Neuronal stem cell (in vitro differentiated cells): Measurements from ENCODE around the gene HOXB8.

Experiments used
- DNase-seq: peaks from one replicate; pipeline ENCODE4 v3.0.0-alpha.2; 2013; ENCODE audit warnings: low spot score
- H2AFZ ChIP-seq: one replicate; pipeline ENCODE4 v1.6.1; 2013; ENCODE audit warnings: mild to moderate bottlenecking, low read length, inconsistent platforms
- H2AK5ac ChIP-seq: 2 replicates; pipeline ENCODE4 v1.6.1; 2013; ENCODE audit warnings: low read depth, mild to moderate bottlenecking, inconsistent platforms, low read length, moderate library complexity, mixed read lengths
- H2BK120ac ChIP-seq: 2 replicates; pipeline ENCODE4 v1.6.1; 2013; ENCODE audit warnings: low read depth, mild to moderate bottlenecking, inconsistent platforms, low read length, moderate library complexity, mixed read lengths
- H2BK12ac ChIP-seq: one replicate; pipeline ENCODE4 v1.6.1; 2013; ENCODE audit warnings: low read length, inconsistent platforms
- H2BK15ac ChIP-seq: 2 replicates; pipeline ENCODE4 v1.6.1; 2013; ENCODE audit warnings: mild to moderate bottlenecking, low read length, inconsistent platforms, mixed read lengths
- H2BK5ac ChIP-seq: one replicate; pipeline ENCODE4 v1.6.1; 2013; ENCODE audit warnings: inconsistent platforms, mild to moderate bottlenecking, low read length, moderate library complexity
- H3K14ac ChIP-seq: one replicate; pipeline ENCODE4 v1.6.1; 2013; ENCODE audit warnings: low read length, inconsistent platforms
- H3K18ac ChIP-seq: 2 replicates; pipeline ENCODE4 v1.6.1; 2013; ENCODE audit warnings: low read length, inconsistent platforms
- H3K23ac ChIP-seq: 2 replicates; pipeline ENCODE4 v1.6.1; 2013; ENCODE audit warnings: low read depth, mild to moderate bottlenecking, mixed read lengths, low read length, inconsistent platforms; ENCODE audit not compliant: poor library complexity
- H3K27ac ChIP-seq: replicated peaks from 3 replicates; pipeline ENCODE4 v1.5.1; 2013; ENCODE audit warnings: low read length, inconsistent platforms
- H3K27me3 ChIP-seq, 3 experiments: 2 replicates each; pipeline ENCODE4 v1.6.1; 2013; ENCODE audit warnings: low read length in 3 of 3, mild to moderate bottlenecking in 2 of 3, inconsistent platforms in 1 of 3, low read depth in 1 of 3, mixed read lengths in 1 of 3, moderate library complexity in 1 of 3; ENCODE audit not compliant: control insufficient read depth in 3 of 3, insufficient read depth in 3 of 3
- H3K36me3 ChIP-seq, 2 donors: replicated peaks in 1 of 2; 2 replicates each; pipeline ENCODE4 v1.6.1; 2013; ENCODE audit warnings: low read length in 2 of 2; ENCODE audit not compliant: control insufficient read depth in 2 of 2, insufficient read depth in 2 of 2
- H3K4ac ChIP-seq: 2 replicates; pipeline ENCODE4 v1.6.1; 2013; ENCODE audit warnings: inconsistent platforms, mild to moderate bottlenecking, low read length, moderate library complexity
- H3K4me1 ChIP-seq, 2 donors: 1 replicate in 1 of 2; 2 replicates in 1 of 2; pipeline ENCODE4 v1.6.1; 2013; ENCODE audit warnings: low read length in 2 of 2, low read depth in 1 of 2; ENCODE audit not compliant: control insufficient read depth in 2 of 2, insufficient read depth in 1 of 2
- H3K4me2 ChIP-seq: one replicate; pipeline ENCODE4 v1.6.1; 2013; ENCODE audit warnings: mild to moderate bottlenecking, low read length, inconsistent platforms; ENCODE audit not compliant: insufficient read depth, poor library complexity, severe bottlenecking
- H3K4me3 ChIP-seq, 2 donors: 2 replicates each; pipeline ENCODE4 v1.5.1; 2013; ENCODE audit warnings: low read length in 2 of 2, mild to moderate bottlenecking in 2 of 2, inconsistent platforms in 1 of 2, moderate library complexity in 1 of 2
- H3K79me1 ChIP-seq: one replicate; pipeline ENCODE4 v1.6.1; 2013; ENCODE audit warnings: low read depth, mild to moderate bottlenecking, inconsistent platforms, low read length, moderate library complexity
- H3K9ac ChIP-seq: one replicate; pipeline ENCODE4 v1.6.1; 2013; ENCODE audit warnings: mild to moderate bottlenecking, low read depth, low read length, inconsistent platforms; ENCODE audit not compliant: poor library complexity
- H3K9me3 ChIP-seq, 2 donors: replicated peaks in 1 of 2; 2 replicates each; pipeline versions ENCODE3 to v1.6.1; 2013; ENCODE audit warnings: low read length in 2 of 2, mild to moderate bottlenecking in 2 of 2, inconsistent platforms in 1 of 2, low read depth in 1 of 2, mixed read lengths in 1 of 2, moderate library complexity in 1 of 2; ENCODE audit not compliant: control insufficient read depth in 2 of 2, insufficient read depth in 1 of 2
- H4K8ac ChIP-seq: one replicate; pipeline ENCODE4 v1.6.1; 2013; ENCODE audit warnings: low read depth, mild to moderate bottlenecking, inconsistent platforms, low read length, moderate library complexity
- H4K91ac ChIP-seq: one replicate; pipeline ENCODE4 v1.6.1; 2013; ENCODE audit warnings: low read length, low read depth, mild to moderate bottlenecking, inconsistent platforms; ENCODE audit not compliant: poor library complexity
- WGBS, 2 donors: extraction: QIAGEN DNeasy Blood & Tissue Kit; methylation state at CpG; one replicate each; pipeline ENCODE4 v1.1.7; 2013; ENCODE audit warnings: missing lambda C conversion rate in 2 of 2, mixed read lengths in 1 of 2; ENCODE audit not compliant: insufficient read length in 2 of 2, insufficient replicate concordance in 1 of 2; ENCODE audit errors: extremely low coverage in 2 of 2; 5-methylcytosine and 5-hydroxymethylcytosine counted together

HOXB8 gene

DNA sequence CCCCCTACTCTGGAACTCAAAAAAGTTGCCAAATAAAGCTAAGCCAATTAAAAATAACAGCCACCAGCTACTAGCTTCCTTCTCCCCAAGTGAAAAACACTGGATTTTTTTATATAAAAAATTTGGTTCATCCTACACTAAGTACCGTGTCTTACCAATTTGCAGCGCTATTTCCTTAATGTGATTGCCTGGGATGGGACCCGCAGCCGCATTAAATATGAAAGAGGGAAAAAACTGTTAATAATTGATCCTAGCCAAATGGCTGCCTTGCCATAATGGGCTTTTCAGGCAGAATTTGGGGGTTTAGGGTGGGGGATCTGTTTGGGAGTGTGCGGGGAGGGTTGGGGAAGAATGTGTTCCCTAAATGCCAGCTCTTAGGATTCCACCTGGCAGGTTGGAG lies 9.0 kb upstream of the HOXB8 start:
- Histone ChIP-seq H3K27ac (no peak overlapping the region), H2BK12ac (no peak overlapping the region), H3K9me3 (peaks cover 0 to 10% of the 10 kb centered on the region in 2 donors), H3K4me3 (no peak overlapping the region), H3K36me3 (no peaks in the 10 kb centered on the region), H3K9ac (no peak overlapping the region), H3K23ac (no peak overlapping the region), H2AK5ac (no peak overlapping the region), H2AFZ (no peak overlapping the region), H3K4ac (no peak overlapping the region), H4K91ac (no peak overlapping the region), H2BK5ac (no peak overlapping the region), H3K4me1 (peaks cover 0 to 4% of the 10 kb centered on the region in 2 donors), H3K27me3 (peaks cover 68 to 100% (median 100%) of the 10 kb centered on the region in 3 experiments), H2BK120ac (no peak overlapping the region), H3K14ac (no peak overlapping the region), H4K8ac (no peak overlapping the region), H2BK15ac (no peak overlapping the region), H3K79me1 (no peaks in the 10 kb centered on the region), H3K4me2 (no peak overlapping the region), H3K18ac (no peak overlapping the region)
- no CpG with 5 or more reads among the region's 5 CpGs for WGBS, 2 donors
- DNase-seq: no peak

DNA sequence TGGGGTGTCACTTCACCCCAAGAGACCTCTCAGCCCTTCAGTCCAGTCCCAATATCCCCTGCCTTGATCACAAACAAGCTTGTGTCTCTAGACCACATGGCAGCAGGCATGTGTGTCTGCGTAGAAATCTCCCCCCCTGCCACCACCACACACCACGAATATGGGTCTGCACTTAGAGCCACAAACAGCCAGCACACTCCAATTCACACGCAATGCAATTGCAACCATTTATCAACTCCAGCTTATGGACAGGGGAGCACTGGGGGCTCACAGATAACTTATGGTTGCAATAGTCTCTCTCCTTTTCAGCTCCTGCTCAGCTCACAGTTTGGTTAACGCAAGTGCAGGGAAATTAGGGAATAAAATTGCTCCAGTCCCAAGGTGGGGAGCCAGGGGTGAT lies 8.5 kb upstream of the HOXB8 start:
- no peak overlapping the region for H2BK12ac ChIP-seq
- H4K8ac ChIP-seq: no peak overlapping the region
- no peak overlapping the region for H2BK120ac ChIP-seq
- no peak overlapping the region for H2BK5ac ChIP-seq
- no CpG with 5 or more reads among the region's 4 CpGs for WGBS, 2 donors
- H2AFZ ChIP-seq: no peak overlapping the region
- no peak overlapping the region for H4K91ac ChIP-seq
- DNase-seq: no peak
- no peak overlapping the region for H3K4me2 ChIP-seq
- H3K4me3 ChIP-seq: peak overlapping the region in 1 of 2 donors; percentile 55
- no peaks in the 10 kb centered on the region for H3K36me3 ChIP-seq
- no peak overlapping the region for H2BK15ac ChIP-seq
- no peaks in the 10 kb centered on the region for H3K79me1 ChIP-seq
- H3K27me3 ChIP-seq: peaks cover 68 to 100% (median 99%) of the 10 kb centered on the region in 3 experiments
- H3K27ac ChIP-seq: no peak overlapping the region
- H3K4ac ChIP-seq: no peak overlapping the region
- H2AK5ac ChIP-seq: no peak overlapping the region
- H3K9me3 ChIP-seq: peaks cover 0 to 10% of the 10 kb centered on the region in 2 donors
- H3K14ac ChIP-seq: no peak overlapping the region
- H3K18ac ChIP-seq: no peak overlapping the region
- H3K4me1 ChIP-seq: peaks cover 0 to 4% of the 10 kb centered on the region in 2 donors
- H3K23ac ChIP-seq: no peak overlapping the region
- H3K9ac ChIP-seq: no peak overlapping the region

DNA sequence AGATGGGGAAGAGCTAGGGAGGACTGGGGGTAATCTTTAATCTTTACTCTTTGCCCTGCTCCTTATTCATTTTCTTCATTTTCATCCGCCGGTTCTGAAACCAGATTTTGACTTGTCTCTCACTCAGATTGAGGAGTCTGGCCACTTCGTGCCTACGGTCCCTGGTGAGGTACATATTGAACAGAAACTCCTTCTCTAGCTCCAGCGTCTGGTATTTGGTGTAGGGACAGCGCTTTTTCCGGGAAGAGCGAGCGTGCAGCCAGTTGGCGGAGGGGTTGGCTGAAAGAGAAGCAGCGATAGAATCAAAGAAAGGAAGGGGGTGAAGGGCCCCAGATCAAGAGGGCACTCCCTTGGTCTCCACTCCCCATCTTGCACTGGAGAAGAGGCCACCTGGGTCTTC lies 7.8 kb upstream of the HOXB8 start:
- Histone ChIP-seq H3K4me1 (peaks cover 0 to 4% of the 10 kb centered on the region in 2 donors), H3K23ac (no peak overlapping the region), H3K14ac (no peak overlapping the region), H4K8ac (no peak overlapping the region), H2BK5ac (no peak overlapping the region), H2BK12ac (no peak overlapping the region), H2AFZ (no peak overlapping the region), H3K27ac (no peak overlapping the region), H4K91ac (no peak overlapping the region), H3K4ac (no peak overlapping the region), H3K9me3 (peaks cover 0 to 10% of the 10 kb centered on the region in 2 donors), H2BK15ac (no peak overlapping the region), H3K27me3 (peaks cover 72 to 100% (median 99%) of the 10 kb centered on the region in 3 experiments), H3K18ac (no peak overlapping the region), H3K4me2 (no peak overlapping the region), H3K4me3 (no peak overlapping the region), H3K36me3 (no peaks in the 10 kb centered on the region), H2AK5ac (no peak overlapping the region), H3K79me1 (no peaks in the 10 kb centered on the region), H3K9ac (no peak overlapping the region), H2BK120ac (no peak overlapping the region)
- no CpG with 5 or more reads among the region's 11 CpGs for WGBS, 2 donors
- no peak for DNase-seq

DNA sequence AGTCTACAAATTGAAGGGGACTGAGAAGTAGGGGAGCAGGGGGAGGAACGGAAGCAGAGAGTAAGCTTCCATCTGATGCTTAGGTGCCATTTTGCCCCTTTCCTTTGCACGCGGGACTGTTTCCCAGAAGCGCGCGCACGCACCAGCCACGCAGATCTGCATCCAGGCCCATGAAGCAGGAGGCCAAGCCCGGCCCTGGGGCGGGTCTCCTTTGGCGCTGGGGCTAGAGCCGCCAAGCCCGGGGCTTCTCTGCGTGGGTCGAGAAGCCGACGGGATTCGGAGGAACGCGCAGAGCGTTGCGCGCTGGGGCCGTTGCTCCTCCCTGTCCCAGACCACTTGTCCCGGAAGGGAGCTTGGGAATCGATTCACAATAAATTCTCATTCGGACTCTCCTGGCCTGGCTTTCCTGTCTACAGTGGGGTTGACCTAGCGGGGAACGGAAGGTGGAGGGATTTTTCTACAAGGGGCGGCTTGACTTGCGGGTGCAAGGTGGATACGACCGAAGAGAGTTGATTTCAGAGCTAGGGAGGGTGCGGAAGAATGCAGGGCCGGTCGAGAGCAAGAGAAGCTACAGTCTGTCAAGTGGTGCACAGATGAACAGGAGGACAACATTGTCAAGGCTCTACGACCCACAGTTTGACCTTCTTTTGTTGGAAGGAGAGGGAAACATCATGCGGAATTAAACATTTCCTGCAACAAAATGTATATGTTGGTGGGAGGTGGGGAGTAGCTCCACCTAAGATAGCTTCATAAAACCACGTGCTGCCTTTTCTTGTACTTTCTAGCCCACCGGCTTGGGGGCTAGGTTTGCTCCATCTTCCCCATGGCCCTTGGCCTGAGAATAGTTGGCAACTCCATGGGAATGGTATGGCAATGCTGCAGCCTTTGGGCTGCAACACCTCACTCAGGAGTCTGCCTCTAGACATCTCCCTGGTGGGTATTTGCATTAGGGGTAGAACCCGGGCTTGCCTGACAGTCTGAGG lies 6.6 kb upstream of the HOXB8 start:
- Histone ChIP-seq H2BK12ac (no peak overlapping the region), H3K4me2 (no peak overlapping the region), H3K36me3 (no peaks in the 10 kb centered on the region), H3K27me3 (peaks cover 74 to 100% (median 99%) of the 10 kb centered on the region in 3 experiments), H3K4me1 (peaks cover 0 to 4% of the 10 kb centered on the region in 2 donors), H3K27ac (no peak overlapping the region), H4K91ac (no peak overlapping the region), H4K8ac (no peak overlapping the region), H2BK15ac (no peak overlapping the region), H3K9ac (no peak overlapping the region), H3K79me1 (no peaks in the 10 kb centered on the region), H2AFZ (no peak overlapping the region), H3K14ac (no peak overlapping the region), H3K23ac (no peak overlapping the region), H3K4me3 (no peak overlapping the region), H2AK5ac (no peak overlapping the region), H3K4ac (no peak overlapping the region), H2BK5ac (no peak overlapping the region), H2BK120ac (no peak overlapping the region), H3K18ac (no peak overlapping the region), H3K9me3 (peaks cover 0 to 10% of the 10 kb centered on the region in 2 donors)
- DNase-seq: no peak
- WGBS, 2 donors: no CpG with 5 or more reads among the region's 41 CpGs
